ENCODE results near the gene CNIH2. TPM values are rescaled to one million over a fixed set of nuclear protein-coding genes. Genes with fewer than 3 reads are reported as not detected.

CNIH2 gene
- total RNA-seq, 6 experiments from 2014 or later = 0.73 to 1.9 (median 1.1) TPM

GRCh38 chr11:66278363-66279091 is 552 bp downstream of the CNIH2 start:
- Mint-ChIP-seq H3K4me3 (peak overlapping the region; percentile 71), H3K36me3 (ENCODE audit: low read depth) (peaks cover 2% of the 10 kb centered on the region; the same call in 1 of the 2 replicates), H3K9me3 (no peaks in the 10 kb centered on the region), H3K27me3 (ENCODE audit: insufficient read depth) (peaks cover 8% of the 10 kb centered on the region), H3K27ac (peak overlapping the region; percentile 55; the same call in 1 of the 2 replicates), H3K4me1 (ENCODE audit: low read depth) (peaks cover 16% of the 10 kb centered on the region)
- peak; percentile 28 for DNase-seq
- TF ChIP-seq, protein P1, sequence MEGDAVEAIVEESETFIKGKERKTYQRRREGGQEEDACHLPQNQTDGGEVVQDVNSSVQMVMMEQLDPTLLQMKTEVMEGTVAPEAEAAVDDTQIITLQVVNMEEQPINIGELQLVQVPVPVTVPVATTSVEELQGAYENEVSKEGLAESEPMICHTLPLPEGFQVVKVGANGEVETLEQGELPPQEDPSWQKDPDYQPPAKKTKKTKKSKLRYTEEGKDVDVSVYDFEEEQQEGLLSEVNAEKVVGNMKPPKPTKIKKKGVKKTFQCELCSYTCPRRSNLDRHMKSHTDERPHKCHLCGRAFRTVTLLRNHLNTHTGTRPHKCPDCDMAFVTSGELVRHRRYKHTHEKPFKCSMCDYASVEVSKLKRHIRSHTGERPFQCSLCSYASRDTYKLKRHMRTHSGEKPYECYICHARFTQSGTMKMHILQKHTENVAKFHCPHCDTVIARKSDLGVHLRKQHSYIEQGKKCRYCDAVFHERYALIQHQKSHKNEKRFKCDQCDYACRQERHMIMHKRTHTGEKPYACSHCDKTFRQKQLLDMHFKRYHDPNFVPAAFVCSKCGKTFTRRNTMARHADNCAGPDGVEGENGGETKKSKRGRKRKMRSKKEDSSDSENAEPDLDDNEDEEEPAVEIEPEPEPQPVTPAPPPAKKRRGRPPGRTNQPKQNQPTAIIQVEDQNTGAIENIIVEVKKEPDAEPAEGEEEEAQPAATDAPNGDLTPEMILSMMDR (IDR thresholded peaks at IDR 0.05) = no peak

DNA sequence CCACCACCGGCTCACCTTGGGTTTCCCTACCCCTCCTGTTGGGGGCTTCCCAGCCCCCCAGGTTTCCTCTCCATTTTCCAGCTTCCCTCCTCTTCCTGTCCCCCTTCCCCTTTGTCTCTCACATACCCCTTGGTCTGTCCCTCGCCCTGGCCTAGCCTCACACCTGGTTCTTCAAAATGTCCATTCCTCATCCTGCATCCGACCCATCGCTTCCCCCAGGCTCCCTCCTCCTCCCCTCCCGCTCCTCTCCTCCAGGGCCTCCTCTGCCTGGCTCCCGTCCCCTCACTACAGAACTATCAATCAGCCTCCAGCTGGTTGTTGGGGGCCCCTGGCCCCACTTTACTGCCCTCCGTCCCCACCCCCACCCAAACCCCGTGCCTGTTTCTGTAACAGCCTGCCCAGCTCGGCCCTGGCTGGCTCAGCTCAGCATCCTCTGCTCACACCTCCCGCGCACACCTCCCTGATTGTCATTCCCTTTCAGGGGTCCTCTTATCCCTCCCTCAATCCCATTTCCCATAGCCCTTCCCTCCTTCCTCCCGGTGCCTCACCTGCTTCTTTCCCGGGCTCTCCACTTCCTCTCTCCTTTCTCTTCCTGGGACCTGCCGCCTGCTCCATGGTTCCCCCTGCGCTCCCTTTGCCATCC is 1.2 kb downstream of the CNIH2 start:
- TF ChIP-seq, protein P1 (IDR thresholded peaks at IDR 0.05) = no peak
- DNase-seq = no peak
- no peaks in the 10 kb centered on the region for H3K36me3 Mint-ChIP-seq (ENCODE audit: low read depth)
- peak overlapping the region; percentile 55 for H3K27ac Mint-ChIP-seq
- peaks cover 8% of the 10 kb centered on the region for H3K27me3 Mint-ChIP-seq (ENCODE audit: insufficient read depth)
- H3K4me3 Mint-ChIP-seq = 0 out of 2 replicates have a peak overlapping the region, but pooled peaks have one; percentile 71
- H3K9me3 Mint-ChIP-seq = no peaks in the 10 kb centered on the region
- H3K4me1 Mint-ChIP-seq (ENCODE audit: low read depth) = peaks cover 16% of the 10 kb centered on the region

GRCh38 chr11:66280428-66280827 is 2.5 kb downstream of the CNIH2 start:
- Mint-ChIP-seq H3K4me1 (ENCODE audit: low read depth) (peaks cover 16% of the 10 kb centered on the region), H3K4me3 (no peak overlapping the region), H3K9me3 (no peaks in the 10 kb centered on the region), H3K27me3 (ENCODE audit: insufficient read depth) (peaks cover 8% of the 10 kb centered on the region), H3K36me3 (ENCODE audit: low read depth) (no peaks in the 10 kb centered on the region), H3K27ac (no peak overlapping the region; the same call in 1 of the 2 replicates)
- no peak for DNase-seq
- TF ChIP-seq, protein P1 (IDR thresholded peaks at IDR 0.05) = peak; percentile 44

- Mint-ChIP-seq H3K27ac (peak overlapping the region; percentile 51), H3K4me3 (no peak overlapping the region), H3K4me1 (ENCODE audit: low read depth) (peaks cover 16% of the 10 kb centered on the region), H3K27me3 (ENCODE audit: insufficient read depth) (peaks cover 8% of the 10 kb centered on the region), H3K9me3 (no peaks in the 10 kb centered on the region), H3K36me3 (ENCODE audit: low read depth) (no peaks in the 10 kb centered on the region)
- TF ChIP-seq, protein P1 (IDR thresholded peaks at IDR 0.05) = no peak
- DNase-seq = no peak
Observed at GRCh38 chr11:66281001-66281400, 3.0 kb downstream of the CNIH2 start.

DNA sequence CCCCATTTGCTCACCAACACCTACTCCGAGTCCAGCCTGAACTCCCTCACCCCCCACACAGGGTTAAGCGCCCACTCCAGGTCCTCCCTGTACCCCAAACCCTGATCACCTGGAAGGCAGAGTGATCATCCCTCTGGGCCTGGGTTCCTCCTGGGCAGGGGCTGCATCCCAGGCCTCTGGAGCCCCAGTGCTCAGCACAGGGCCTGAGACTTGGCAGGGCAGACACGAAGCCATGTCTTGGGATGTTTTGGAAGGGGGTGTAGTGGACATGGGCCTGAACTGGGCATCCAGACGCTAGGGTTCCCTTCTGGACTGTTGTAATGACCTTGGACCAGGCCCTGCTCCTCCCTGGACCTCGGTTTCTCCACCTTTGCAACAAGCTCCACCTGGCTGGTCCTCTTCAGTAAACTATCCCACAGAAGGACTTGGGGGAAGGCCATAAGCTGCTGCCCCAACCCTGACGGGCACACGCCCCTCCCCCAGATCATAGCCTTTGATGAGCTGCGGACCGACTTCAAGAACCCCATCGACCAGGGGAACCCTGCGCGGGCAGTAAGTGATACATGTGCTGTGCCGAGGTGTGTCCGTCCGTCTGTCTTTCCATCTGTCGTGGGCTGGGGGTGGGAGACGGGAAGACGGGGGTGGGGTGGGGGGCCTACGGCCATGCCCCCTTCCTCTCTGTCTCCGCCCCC is 3.9 kb downstream of the CNIH2 start:
- peak overlapping the region; percentile 18; the same call in 1 of the 2 replicates for H3K4me3 Mint-ChIP-seq
- peak overlapping the region; percentile 51 for H3K27ac Mint-ChIP-seq
- TF ChIP-seq, protein P1 (IDR thresholded peaks at IDR 0.05) = no peak
- peaks cover 18% of the 10 kb centered on the region for H3K4me1 Mint-ChIP-seq (ENCODE audit: low read depth)
- no peaks in the 10 kb centered on the region for H3K9me3 Mint-ChIP-seq
- no peaks in the 10 kb centered on the region for H3K36me3 Mint-ChIP-seq (ENCODE audit: low read depth)
- no peak for DNase-seq
- peaks cover 8% of the 10 kb centered on the region for H3K27me3 Mint-ChIP-seq (ENCODE audit: insufficient read depth)

All from HFFc6 (cell line).